HCT116 (cell line): ENCODE data around the gene DENND1C. TPM values are rescaled to one million over a fixed set of nuclear protein-coding genes. Genes with fewer than 3 reads are reported as not detected.

Source experiments
- ATAC-seq: fragments of 200-7000 bp; cut with Tn5 transposase; 2 replicates; pipeline ENCODE4 v1.9.1; 2020; ENCODE audit warnings: mild to moderate bottlenecking, moderate library complexity
- BruUV-seq: library from RNA; stranded (reverse); fragments of 400-500 nt; replicated peaks from 2 replicates; lab custom pipeline; 2021; lab: Mats Ljungman, UMichigan
- CTCF ChIA-PET: fragments of 300-600 bp; sonication (Branson Sonifier 250); formaldehyde crosslinking; loops from one replicate; lab custom pipeline; 2021; ENCODE audit warnings: antibody characterized with exemption; lab: Charles Lee
- POLR2A ChIA-PET: fragments of 300-600, 350-600 bp; sonication (Branson Sonifier 250); formaldehyde crosslinking; loops from one replicate; lab custom pipeline; 2021; ENCODE audit warnings: antibody characterized with exemption; lab: Charles Lee
- RAD21 ChIA-PET, 2 experiments: fragments of 300-600 bp; sonication (Branson Sonifier 250); formaldehyde crosslinking; loops; one replicate each; lab custom pipeline; 2023; ENCODE audit warnings: low total read pairs in 2 of 2; ENCODE audit not compliant: uncharacterized antibody in 2 of 2, unreplicated experiment in 2 of 2, low non-redundant PET in 1 of 2; lab: Charles Lee
- DNase-seq: peaks from one replicate; pipeline ENCODE4 v3.0.0-alpha.2; 2010; ENCODE audit warnings: low read depth, low spot score
- H2AFZ ChIP-seq: fragments of 200-600 bp; shearing (Covaris generic), sonication (generic); 2 replicates; pipeline ENCODE4 v1.6.1; 2017; ENCODE audit warnings: low read depth, mixed run types, mixed read lengths, antibody characterized with exemption, low read length; ENCODE audit not compliant: poor library complexity, severe bottlenecking
- H3K27ac ChIP-seq: 2 replicates; pipeline ENCODE4 v1.5.1; 2012; ENCODE audit warnings: low read depth, low read length
- H3K27me3 ChIP-seq: fragments of 200-600 bp; sonication (generic); 2 replicates; pipeline ENCODE4 v1.6.1; 2016; ENCODE audit warnings: mixed run types, low read length, mixed read lengths; ENCODE audit not compliant: insufficient read depth
- H3K36me3 ChIP-seq, 2 experiments: fragments of 200-500 bp in 1 of 2; fragments of 200-600 bp in 1 of 2; sonication (Bioruptor generic) in 1 of 2; sonication (generic) in 1 of 2; 2 replicates each; pipeline versions ENCODE4 v1.5.1 to v1.6.1; 2014 to 2016; ENCODE audit warnings: low read length in 2 of 2, inconsistent platforms in 1 of 2, mixed read lengths in 1 of 2, mixed run types in 1 of 2; ENCODE audit not compliant: insufficient read depth in 2 of 2, control insufficient read depth in 1 of 2
- H3K4me1 ChIP-seq, 2 experiments: fragments of 200-600 bp in 1 of 2; sonication (generic) in 1 of 2; 2 replicates each; pipeline versions ENCODE4 v1.5.1 to v1.6.1; 2012 to 2017; ENCODE audit warnings: low read length in 2 of 2, inconsistent platforms in 1 of 2, mild to moderate bottlenecking in 1 of 2, mixed read lengths in 1 of 2, mixed run types in 1 of 2, moderate library complexity in 1 of 2; ENCODE audit not compliant: insufficient read depth in 2 of 2, control insufficient read depth in 1 of 2
- H3K4me2 ChIP-seq: fragments of 200-600 bp; sonication (generic); 2 replicates; pipeline ENCODE4 v1.6.1; 2017; ENCODE audit warnings: mixed run types, low read length, mixed read lengths
- H3K4me3 ChIP-seq, 2 experiments: fragments of 200-600 bp in 1 of 2; sonication (generic) in 1 of 2; replicated peaks in 1 of 2; 2 replicates each; pipeline ENCODE4 v1.5.1; 2011 to 2016; ENCODE audit warnings: low read length in 2 of 2, control low read depth in 1 of 2, low read depth in 1 of 2, mild to moderate bottlenecking in 1 of 2, mixed read lengths in 1 of 2, mixed run types in 1 of 2
- H3K79me2 ChIP-seq: fragments of 200-600 bp; sonication (generic); 2 replicates; pipeline ENCODE4 v1.6.1; 2017; ENCODE audit warnings: mild to moderate bottlenecking, mixed run types, low read length, moderate library complexity, mixed read lengths; ENCODE audit not compliant: insufficient read depth
- H3K9ac ChIP-seq: fragments of 200-600 bp; sonication (generic); 2 replicates; pipeline ENCODE4 v1.6.1; 2016; ENCODE audit warnings: low read length, mixed read lengths
- H3K9me2 ChIP-seq: fragments of 200-600 bp; sonication (generic), shearing (Covaris generic); 2 replicates; pipeline ENCODE4 v1.6.1; 2017; ENCODE audit warnings: mixed run types, mild to moderate bottlenecking, moderate library complexity; ENCODE audit not compliant: insufficient read depth
- H3K9me3 ChIP-seq, 2 experiments: fragments of 200-500 bp in 1 of 2; fragments of 200-600 bp in 1 of 2; sonication (Bioruptor generic) in 1 of 2; sonication (generic) in 1 of 2; 2 replicates each; pipeline ENCODE4 v1.6.1; 2014 to 2017; ENCODE audit warnings: low read length in 2 of 2, mixed read lengths in 2 of 2, inconsistent platforms in 1 of 2, low read depth in 1 of 2, mild to moderate bottlenecking in 1 of 2, mixed run types in 1 of 2, moderate library complexity in 1 of 2; ENCODE audit not compliant: control insufficient read depth in 1 of 2, insufficient read depth in 1 of 2
- H4K20me1 ChIP-seq: fragments of 200-600 bp; sonication (generic), shearing (Covaris generic); 2 replicates; pipeline ENCODE4 v1.6.1; 2017; ENCODE audit warnings: mixed run types, mild to moderate bottlenecking, moderate library complexity; ENCODE audit not compliant: insufficient read depth
- ATF3 ChIP-seq: IDR thresholded peaks from 2 replicates; pipeline ENCODE4 v1.6.1; 2012
- CBX3 ChIP-seq: IDR thresholded peaks from 2 replicates; pipeline ENCODE4 v1.6.1; 2012; ENCODE audit warnings: low read depth
- CEBPB ChIP-seq: IDR thresholded peaks from 2 replicates; pipeline ENCODE4 v1.6.1; 2012; ENCODE audit warnings: low read depth
- ELF1 ChIP-seq: IDR thresholded peaks from 2 replicates; pipeline ENCODE4 v1.6.1; 2012; ENCODE audit warnings: low read depth, borderline replicate concordance
- FOSL1 ChIP-seq: IDR thresholded peaks from 2 replicates; pipeline ENCODE4 v1.6.1; 2012; ENCODE audit warnings: low read depth
- JUND ChIP-seq: IDR thresholded peaks from 2 replicates; pipeline ENCODE4 v1.6.1; 2012
- MAX ChIP-seq: IDR thresholded peaks from 2 replicates; pipeline ENCODE4 v1.6.1; 2012
- POLR2A ChIP-seq: IDR thresholded peaks from 2 replicates; pipeline ENCODE4 v1.7.0; 2011; ENCODE audit warnings: borderline replicate concordance; ENCODE audit not compliant: insufficient read depth, insufficient read length; ENCODE audit errors: extremely low read depth
- POLR2AphosphoS5 ChIP-seq: IDR thresholded peaks from 2 replicates; pipeline ENCODE4 v1.6.1; 2011; ENCODE audit warnings: mild to moderate bottlenecking, low read depth, low read length, moderate library complexity
- RAD21 ChIP-seq: IDR thresholded peaks from 2 replicates; pipeline ENCODE4 v1.6.1; 2012; ENCODE audit warnings: low read depth, mild to moderate bottlenecking
- SIN3A ChIP-seq: IDR thresholded peaks from 2 replicates; pipeline ENCODE4 v1.6.1; 2012; ENCODE audit warnings: low read depth
- SP1 ChIP-seq: IDR thresholded peaks from 2 replicates; pipeline ENCODE4 v1.6.1; 2012; ENCODE audit warnings: low read depth
- SRF ChIP-seq: IDR thresholded peaks from 2 replicates; pipeline ENCODE4 v1.6.1; 2012; ENCODE audit warnings: low read depth
- TCF7L2 ChIP-seq: IDR thresholded peaks from 2 replicates; pipeline ENCODE4 v1.7.0; 2011; ENCODE audit warnings: borderline replicate concordance, inconsistent platforms; ENCODE audit not compliant: insufficient read depth, insufficient read length; ENCODE audit errors: extremely low read depth
- YY1 ChIP-seq: IDR thresholded peaks from 2 replicates; pipeline ENCODE4 v1.6.1; 2011; ENCODE audit warnings: low read length, low read depth, moderate library complexity, mild to moderate bottlenecking; ENCODE audit not compliant: insufficient replicate concordance; ENCODE audit errors: extremely low read depth
- ZBTB33 ChIP-seq: IDR thresholded peaks from 2 replicates; pipeline ENCODE4 v1.6.1; 2011; ENCODE audit warnings: mild to moderate bottlenecking, low read length, moderate library complexity; ENCODE audit not compliant: insufficient replicate concordance; ENCODE audit errors: extremely low read depth
- ZFX ChIP-seq: fragments of 450-650 bp; IDR thresholded peaks from 2 replicates; pipeline ENCODE4 v1.6.1; 2017
- ZNF274 ChIP-seq: fragments of 200-500 bp; sonication (Bioruptor generic); IDR thresholded peaks from 2 replicates; pipeline ENCODE4 v1.6.1; 2014; ENCODE audit warnings: mild to moderate bottlenecking, low read depth, low read length, inconsistent platforms
- intact Hi-C: fragments of 100-400 bp; cut with micrococcal nuclease; formaldehyde crosslinking; loops from 2 replicates; pipeline ENCODE4 v1.10.0; 2022
- total RNA-seq: library from RNA; stranded (reverse); gene quantifications from one replicate; pipeline ENCODE4 v1.2.1, GENCODE V29; 2021; ENCODE audit not compliant: unreplicated experiment

DENND1C gene
- total RNA-seq, 1 experiment from 2014 or later: 0.54 TPM

GRCh38 chr19:6440905-6441304 lies 40.7 kb downstream of the DENND1C start:
- TF ChIP-seq SIN3A (no peak), ZBTB33 (no peak), CEBPB (no peak), ZFX (no peak), MAX (no peak), SP1 (no peak), TCF7L2 (no peak), POLR2A (no peak), ELF1 (no peak), ATF3 (no peak), POLR2AphosphoS5 (no peak), YY1 (no peak), ZNF274 (no peak), CBX3 (no peak), SRF (no peak), FOSL1 (no peak), RAD21 (no peak), JUND (no peak)
- Histone ChIP-seq H3K9me2 (no peaks in the 10 kb centered on the region), H3K36me3 (no peaks in the 10 kb centered on the region), H3K27me3 (no peaks in the 10 kb centered on the region), H3K4me3 (no peak overlapping the region), H3K4me1 (no peaks in the 10 kb centered on the region), H3K4me2 (no peak overlapping the region), H2AFZ (no peak overlapping the region), H3K27ac (no peak overlapping the region), H3K79me2 (no peaks in the 10 kb centered on the region), H3K9ac (no peak overlapping the region), H3K9me3 (no peaks in the 10 kb centered on the region), H4K20me1 (no peaks in the 10 kb centered on the region)
- ChIA-PET CTCF (no interaction called here), RAD21 (no interaction called here), POLR2A (no interaction called here)
- intact Hi-C loops: no loop called here
- DNase-seq (no peak), ATAC-seq (no peak)
- no TSS peak for BruUV-seq
